CD4-positive, alpha-beta T cell treated with Interleukin-1 beta for 1 hour (primary cell): ENCODE measurements around the gene CAT.
A peak's percentile ranks its signal among the peaks of the same experiment; 100 is the strongest.
"Not testable (repeated sequence)": the region's sequence is repeated elsewhere in the genome, so short reads cannot be mapped to it uniquely, and the experiment has no call there.

Source experiments
- DNase-seq, 2 donors: peaks; one replicate each; pipeline ENCODE4 v3.0.0-alpha.2; 2020 to 2022

The CAT gene

GRCh38 chr11:34438529-34439507 lies at the start of gene CAT:
TSS of gene CAT (plus strand) at chr11:34438934. CDS start at chr11:34439014, 80 bp downstream.
- peak; percentile 96 to 97 for DNase-seq

DNA sequence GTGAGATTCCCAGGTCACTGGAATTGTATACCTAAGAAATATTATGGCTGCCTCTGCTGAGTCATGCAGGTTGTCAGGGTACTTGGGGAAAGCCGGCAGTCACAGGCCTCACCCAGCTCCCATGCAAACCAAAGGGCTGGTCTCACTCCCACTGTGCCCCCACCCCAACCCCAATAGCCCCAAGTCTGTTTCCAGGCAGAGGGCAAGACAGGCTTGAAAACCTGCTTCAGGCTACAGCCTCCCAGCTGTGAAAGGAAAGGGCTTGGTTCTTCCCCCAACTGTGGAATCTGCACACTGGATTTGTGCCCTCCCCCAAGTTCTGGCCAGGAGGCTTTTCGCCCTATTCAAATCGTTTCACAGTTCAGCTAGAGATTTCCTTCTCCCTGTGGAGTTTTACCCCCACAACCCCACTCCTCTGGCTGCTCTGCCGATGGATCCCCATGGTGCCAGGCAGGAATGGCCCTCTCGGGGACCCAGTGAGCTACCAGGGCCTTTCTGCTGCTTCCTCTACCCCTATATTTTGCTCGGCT lies 43.9 kb upstream of the CAT start:
- DNase-seq, result no peak

DNA sequence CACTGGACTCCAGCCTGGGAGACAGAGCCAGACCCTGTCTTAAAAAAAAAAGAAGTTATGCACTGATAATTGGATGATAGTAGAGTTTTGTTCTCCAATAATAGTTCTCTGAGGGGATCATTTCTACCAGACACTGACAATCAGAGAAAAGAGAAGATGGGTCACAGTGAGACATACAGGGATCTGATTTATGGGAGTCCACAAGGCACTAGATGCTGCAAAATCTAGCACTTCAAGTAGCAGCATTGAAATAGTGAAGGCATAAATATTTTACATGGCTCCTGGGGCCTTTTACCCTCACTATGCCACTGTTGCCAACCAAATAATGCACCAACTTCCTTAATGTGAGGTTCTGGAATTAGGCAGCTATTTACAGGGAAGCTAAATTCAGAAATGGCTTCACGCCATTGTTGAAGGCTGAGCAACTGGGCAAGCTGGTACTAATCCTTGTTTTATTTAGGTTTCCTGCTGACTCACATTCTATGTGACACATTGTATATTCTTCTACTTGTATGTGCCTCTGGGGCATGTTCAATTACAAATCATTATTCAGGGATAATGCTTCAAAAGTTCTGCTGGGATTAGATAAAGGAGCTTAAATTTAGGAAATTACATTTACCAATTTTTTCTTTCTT lies 42.7 kb upstream of the CAT start:
- no peak for DNase-seq

GRCh38 chr11:34397120-34397519 lies 41.6 kb upstream of the CAT start:
- DNase-seq, result no peak

DNA sequence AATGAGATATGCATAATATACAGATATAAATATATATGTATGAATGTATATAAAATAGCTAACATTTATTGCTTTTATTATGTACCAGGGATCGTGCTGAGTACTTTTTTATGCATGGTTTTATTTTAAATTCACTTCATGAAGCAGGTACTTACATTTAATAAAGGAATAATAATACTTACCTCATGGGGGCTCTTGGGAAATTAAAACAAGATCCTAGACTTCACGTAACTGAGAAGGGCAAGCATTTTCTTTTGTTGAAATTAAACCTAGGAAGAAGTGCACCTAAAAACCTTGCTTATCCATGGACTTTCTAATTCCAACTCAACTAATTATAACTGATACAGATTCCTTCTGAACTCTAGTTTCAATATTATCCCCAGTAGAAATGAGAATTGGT lies 40.9 kb upstream of the CAT start:
- DNase-seq, result no peak

DNA sequence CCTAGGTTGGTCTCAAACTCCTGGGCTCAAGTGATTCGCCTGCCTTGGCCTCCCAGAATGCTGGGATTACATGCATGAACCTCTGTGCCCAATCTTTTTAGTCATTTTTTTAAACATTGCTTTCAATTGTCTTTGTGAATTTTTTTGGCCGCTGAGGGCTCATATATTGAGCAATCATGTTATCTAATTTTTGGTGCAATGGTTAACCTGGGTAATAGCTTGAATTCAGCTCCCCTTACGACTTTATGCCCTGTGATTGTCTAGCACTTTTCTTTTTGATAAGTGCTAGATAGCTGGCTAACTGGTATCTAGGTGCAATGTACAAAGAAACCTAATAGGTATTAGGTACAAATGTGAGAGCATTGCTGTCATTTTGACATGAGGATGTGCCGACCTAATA lies 35.3 kb upstream of the CAT start:
- no peak for DNase-seq

DNA sequence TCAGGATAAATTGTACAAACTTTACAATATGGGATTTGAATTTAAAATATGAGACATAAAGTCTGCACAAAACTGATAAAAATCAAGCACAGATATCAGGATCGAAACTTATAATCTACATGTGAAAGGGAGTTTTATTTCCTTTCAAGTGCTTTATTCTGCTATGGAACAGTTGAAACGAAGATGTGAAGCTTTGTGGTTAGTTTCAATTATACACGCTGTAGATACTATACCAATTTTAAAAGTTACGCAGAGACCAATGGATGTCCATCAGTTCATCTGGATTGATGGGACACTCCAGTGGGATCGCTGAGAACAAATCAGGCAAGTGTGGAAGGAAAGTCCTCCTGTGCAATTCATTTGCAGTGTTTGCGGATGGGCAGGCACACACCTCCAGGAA lies 34.5 kb upstream of the CAT start:
- DNase-seq, result no peak

GRCh38 chr11:34405079-34405858 lies 33.5 kb upstream of the CAT start:
- DNase-seq, result peak in 1 of 2 donors; percentile 26

DNA sequence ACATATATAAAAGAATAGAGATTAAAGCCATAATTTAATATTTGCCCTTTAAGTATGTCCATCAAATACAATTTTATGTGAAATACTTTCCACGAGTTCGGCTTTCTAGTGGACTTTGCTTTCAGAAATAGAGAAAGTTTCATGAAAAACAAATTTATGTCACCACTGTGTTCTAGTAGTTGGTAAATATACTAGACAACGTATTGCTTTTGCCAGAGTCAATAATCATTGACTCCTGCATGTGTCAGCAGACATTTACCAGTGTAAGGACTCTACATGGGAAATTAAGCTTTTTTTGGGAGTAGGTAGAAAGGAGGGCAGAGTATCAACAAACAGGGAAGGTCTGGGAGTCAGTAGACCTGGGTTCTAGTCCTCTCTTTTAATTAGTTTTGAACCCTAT lies 32.3 kb upstream of the CAT start:
- DNase-seq, result no peak

DNA sequence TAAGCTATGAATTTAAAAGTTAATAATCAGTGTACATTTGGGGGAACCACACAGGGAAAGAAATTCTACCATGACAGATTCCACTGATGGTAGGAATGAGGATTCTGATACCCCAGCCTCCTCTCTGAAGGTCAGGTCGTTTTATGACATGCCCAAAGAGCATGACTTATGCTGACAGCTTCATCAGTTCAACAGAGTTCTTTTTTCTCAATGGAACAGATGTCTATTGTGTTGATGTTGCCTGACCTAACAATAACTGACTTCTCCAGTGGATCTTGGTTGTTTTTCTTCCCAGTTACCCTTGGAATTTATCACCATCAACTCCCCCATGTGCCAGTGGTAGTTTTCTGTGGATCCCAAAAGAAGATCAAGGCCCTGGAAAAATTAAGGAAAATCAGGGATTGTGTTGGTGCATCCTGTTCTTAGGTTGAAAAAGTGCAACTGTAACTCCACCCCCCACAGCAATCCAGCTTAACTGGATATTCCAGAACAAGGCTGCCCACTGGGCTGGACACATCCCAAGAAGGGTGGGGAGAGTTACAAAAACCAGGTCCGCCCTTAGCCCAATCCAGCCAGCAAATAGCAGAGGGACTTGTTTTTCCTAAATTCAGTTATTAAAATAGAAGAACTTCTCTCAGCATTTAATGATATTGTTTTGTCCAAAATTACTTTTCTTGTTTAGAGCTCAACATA lies 31.5 kb upstream of the CAT start:
- no peak for DNase-seq

DNA sequence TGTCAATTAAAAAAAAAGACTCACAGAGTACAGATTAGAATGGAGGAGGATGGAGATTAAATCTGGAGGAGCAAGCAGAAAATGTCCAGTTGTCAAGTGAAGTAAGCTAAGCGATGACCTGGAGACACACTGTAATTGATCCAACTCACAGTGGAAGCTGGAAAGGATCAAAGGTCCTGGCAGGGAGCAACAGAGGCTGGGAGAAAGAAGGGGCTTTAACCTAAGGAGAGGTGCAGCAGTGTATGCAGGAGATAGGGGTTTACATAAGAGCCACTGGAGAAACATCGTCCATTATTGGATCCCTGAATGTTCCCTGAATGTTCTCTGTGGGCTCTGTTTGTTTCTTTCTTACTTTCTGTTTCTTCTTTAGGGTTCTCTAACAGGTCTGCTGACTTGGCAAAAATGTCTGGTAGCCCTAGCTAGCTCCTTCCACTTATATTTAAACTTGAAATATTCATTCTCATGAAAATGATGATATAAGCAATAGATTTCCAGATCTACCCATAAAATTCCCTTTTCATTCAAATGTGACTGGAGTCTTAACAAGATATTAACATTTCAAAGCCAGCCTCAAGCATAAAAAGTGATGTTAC lies 30.1 kb upstream of the CAT start:
- DNase-seq, result no peak

- DNase-seq, result no peak
Measured at GRCh38 chr11:34411111-34411510, 27.6 kb upstream of the CAT start.

- no peak for DNase-seq
Measured at GRCh38 chr11:34411791-34412190, 26.9 kb upstream of the CAT start.

- DNase-seq, result no peak
Measured at GRCh38 chr11:34413263-34413662, 25.5 kb upstream of the CAT start.

DNA sequence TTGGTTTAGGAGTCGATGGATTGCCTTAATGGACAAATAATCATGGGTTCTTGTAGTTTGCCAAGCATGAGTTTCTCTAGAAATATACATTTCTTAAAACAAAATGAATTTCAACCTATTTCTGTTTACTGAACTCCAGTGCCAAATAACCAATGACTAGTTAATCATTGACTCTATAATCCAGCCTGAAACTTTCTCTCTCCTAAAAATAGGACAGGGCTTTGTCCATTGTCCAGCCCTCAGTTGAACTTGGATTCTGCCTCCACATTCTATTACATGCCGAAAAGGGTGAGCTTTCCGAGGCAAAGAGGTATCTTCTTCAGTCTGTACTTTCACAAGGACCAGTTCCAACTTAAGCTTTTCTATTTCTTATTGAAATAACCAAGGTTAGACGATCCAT lies 23.2 kb upstream of the CAT start:
- DNase-seq, result no peak

- no peak for DNase-seq
Measured at GRCh38 chr11:34416088-34416487, 22.6 kb upstream of the CAT start.

DNA sequence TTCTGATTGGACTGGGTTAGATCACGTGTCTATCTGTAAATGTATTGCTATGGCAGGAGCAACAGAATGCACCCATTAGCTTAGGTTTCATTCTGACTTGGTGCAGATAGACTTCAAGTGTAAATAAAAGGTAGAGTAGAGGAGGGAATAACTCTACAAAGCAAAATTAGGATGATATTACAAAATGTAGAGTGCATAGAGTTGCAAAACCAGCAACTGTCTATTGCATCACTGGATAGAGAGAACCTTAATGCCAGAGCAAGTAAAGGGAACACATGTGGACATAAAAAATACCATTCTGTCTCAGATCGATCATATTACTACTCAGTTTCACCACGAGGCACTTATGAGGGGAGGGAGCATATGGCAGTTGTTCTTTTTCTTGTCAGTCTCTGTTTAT lies 22.0 kb upstream of the CAT start:
- DNase-seq, result no peak

GRCh38 chr11:34417202-34417601 lies 21.5 kb upstream of the CAT start:
- DNase-seq, result no peak

DNA sequence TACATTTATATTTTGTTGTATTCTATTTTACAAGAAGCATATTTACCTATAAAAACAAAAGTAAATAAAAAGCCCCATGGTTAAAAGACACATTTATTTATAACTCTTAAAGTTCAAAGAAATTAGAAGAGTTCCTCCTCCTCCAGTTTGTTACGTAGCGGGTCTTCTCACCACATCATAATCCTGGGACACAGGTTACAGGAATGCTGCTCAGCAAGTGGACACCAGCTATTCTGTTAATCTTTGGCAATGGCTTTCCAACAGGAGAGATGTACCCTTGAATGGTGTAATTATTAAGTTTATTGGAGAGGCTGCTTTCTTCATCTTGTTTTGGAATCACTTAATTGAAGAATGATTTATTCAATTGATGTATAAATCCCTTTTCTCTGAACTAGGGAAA lies 19.6 kb upstream of the CAT start:
- no peak for DNase-seq

GRCh38 chr11:34423300-34423699 lies 15.4 kb upstream of the CAT start:
- no peak for DNase-seq

DNA sequence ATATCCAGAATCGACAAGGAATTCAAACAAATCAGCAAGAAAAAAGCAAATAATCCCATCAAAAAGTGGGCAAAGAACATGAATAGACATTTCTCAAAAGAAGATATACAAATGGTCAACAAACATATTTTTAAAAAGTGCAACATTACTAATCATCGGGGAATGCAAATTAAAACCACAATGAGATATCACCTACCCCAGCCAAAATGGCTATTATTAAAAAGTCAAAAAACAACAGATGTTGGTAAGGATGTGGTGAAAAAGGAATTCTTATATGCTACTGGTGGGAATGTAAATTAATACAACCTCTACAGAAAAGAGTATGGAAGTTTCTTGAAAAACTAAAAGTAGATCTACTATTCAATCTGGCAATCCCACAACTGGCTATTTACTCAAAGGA lies 13.9 kb upstream of the CAT start:
- DNase-seq, result not testable (repeated sequence)

DNA sequence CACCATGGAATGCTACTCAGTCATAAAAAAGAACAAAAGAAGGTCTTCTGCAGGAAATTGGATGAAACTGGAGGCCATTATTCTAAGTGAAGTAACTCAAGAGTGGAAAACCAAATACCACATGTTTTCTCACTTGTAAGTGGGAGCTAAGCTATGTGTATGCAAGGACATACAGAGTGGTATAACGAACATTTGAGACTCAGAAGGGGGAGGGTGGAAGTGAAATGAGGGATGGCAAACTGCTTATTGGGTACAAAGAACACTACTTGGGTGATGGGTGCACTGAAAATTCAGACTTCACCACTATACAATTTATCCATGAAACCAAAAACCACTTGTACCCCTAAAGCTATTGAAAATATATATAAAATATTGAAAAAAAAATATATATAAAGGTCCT lies 13.4 kb upstream of the CAT start:
- no peak for DNase-seq
